ENCODE measurements around the gene ELMOD2.
A peak's percentile ranks its signal among the peaks of the same experiment; 100 is the strongest.

- TF ChIP-seq CTCF (conservative IDR thresholded peaks at IDR 0.05) (peak; percentile 97), ZFX (IDR thresholded peaks at IDR 0.05) (0 out of 2 replicates have a peak, but pooled peaks have one; percentile 16)
Observed at GRCh38 chr4:140523857-140524742, at the start of gene ELMOD2.
